Activated CD4-positive, alpha-beta T cell treated with anti-CD3 and anti-CD28 coated beads, Interleukin-2, amount 10 ng/mL, durations not matched to agents 7 days and 5 days (primary cell): ENCODE measurements around the gene ZBTB17. TPM values are rescaled to one million over a fixed set of nuclear protein-coding genes. Genes with fewer than 3 reads are reported as not detected.
"Not testable (repeated sequence)": the region's sequence is repeated elsewhere in the genome, so short reads cannot be mapped to it uniquely, and the experiment has no call there.

ENCODE experiments used
- CTCF ChIA-PET: fragments of 350-600 bp; sonication (Branson Sonifier 250); formaldehyde crosslinking; loops from one replicate; lab custom pipeline; 2021; ENCODE audit warnings: antibody characterized with exemption; lab: Charles Lee
- POLR2A ChIA-PET: fragments of 350-600 bp; sonication (Branson Sonifier 250); formaldehyde crosslinking; loops from one replicate; lab custom pipeline; 2021; ENCODE audit warnings: antibody characterized with exemption; lab: Charles Lee
- DNase-seq: peaks from one replicate; pipeline ENCODE4 v3.0.0-alpha.2; 2020
- H3K27ac Mint-ChIP-seq: one replicate; pipeline ENCODE4 v1.8.0; 2021; ENCODE audit warnings: mild to moderate bottlenecking, moderate library complexity, mixed read lengths
- H3K27me3 Mint-ChIP-seq: one replicate; pipeline ENCODE4 v1.8.0; 2021; ENCODE audit warnings: mixed read lengths
- H3K36me3 Mint-ChIP-seq: one replicate; pipeline ENCODE4 v1.8.0; 2021; ENCODE audit warnings: low read depth, mixed read lengths
- H3K4me1 Mint-ChIP-seq: one replicate; pipeline ENCODE4 v1.8.0; 2021; ENCODE audit warnings: mixed read lengths
- H3K4me3 Mint-ChIP-seq: one replicate; pipeline ENCODE4 v1.8.0; 2021; ENCODE audit warnings: mild to moderate bottlenecking, moderate library complexity, mixed read lengths
- H3K9me3 Mint-ChIP-seq: one replicate; pipeline ENCODE4 v1.8.0; 2021; ENCODE audit warnings: mixed read lengths
- total RNA-seq, 2 experiments: library from RNA; stranded (reverse); gene quantifications; one replicate each; pipeline ENCODE4 v1.2.3, GENCODE V29; 2021

The ZBTB17 gene
- total RNA-seq, 2 experiments from 2014 or later, result 34.8 to 38.8 TPM

DNA sequence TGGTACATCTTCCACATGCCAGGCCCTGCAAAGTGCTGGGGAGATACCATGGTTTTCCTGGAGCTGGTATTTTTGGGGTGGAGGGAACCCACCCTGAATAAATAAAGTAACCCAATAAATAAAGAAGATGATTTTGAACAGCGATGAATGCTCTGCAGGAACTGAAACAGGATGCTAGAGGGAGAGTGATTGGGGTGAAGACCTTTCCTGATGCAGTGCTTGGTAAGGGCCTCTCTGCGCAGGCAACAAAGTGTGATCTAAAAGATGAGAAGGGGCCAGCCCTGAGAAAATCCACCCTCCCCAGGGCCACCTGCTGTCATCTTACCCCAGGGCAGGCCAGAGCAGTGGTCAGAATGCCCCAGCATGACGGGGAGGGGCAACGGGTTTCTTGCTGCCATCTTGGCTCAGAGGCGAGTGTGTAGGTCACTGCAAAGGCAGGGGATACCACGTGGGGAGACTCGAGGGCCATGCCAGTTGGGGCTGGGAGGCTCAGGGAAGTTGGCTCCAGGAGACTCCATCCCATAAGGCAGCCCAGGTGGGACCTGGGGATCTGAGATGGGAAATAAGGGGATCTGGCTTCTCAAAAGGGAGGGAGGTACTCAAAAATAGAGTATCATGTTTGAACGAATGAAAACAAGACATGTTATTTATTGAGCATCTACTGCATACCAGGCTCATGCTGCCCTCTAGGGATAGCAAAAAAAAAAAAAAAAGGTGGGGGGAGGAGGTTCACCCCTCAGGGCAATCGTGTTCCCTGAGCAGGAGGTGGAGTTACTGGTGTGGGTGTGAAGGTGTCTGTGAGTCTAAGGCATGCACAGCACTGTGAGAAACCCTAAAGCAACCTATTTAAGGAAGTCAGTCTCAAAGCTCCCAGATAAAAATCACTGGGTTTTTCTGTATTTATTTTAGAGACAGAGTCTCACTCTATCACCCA, 30.9 kb upstream of the ZBTB17 start:
- CTCF ChIA-PET, result interaction anchor here (0.9 to 1.4 kb wide), 5 partner anchors 10 to 191 kb away, joined by 3 to 4 read pairs (median 3); partner anchors contain the start of genes SPEN and ZBTB17
- Mint-ChIP-seq H3K4me1 (no peaks in the 10 kb centered on the region), H3K27ac (no peak overlapping the region), H3K36me3 (no peaks in the 10 kb centered on the region), H3K4me3 (no peak overlapping the region), H3K27me3 (no peaks in the 10 kb centered on the region), H3K9me3 (no peaks in the 10 kb centered on the region)
- DNase-seq, result no peak
- POLR2A ChIA-PET, result no interaction called here

DNA sequence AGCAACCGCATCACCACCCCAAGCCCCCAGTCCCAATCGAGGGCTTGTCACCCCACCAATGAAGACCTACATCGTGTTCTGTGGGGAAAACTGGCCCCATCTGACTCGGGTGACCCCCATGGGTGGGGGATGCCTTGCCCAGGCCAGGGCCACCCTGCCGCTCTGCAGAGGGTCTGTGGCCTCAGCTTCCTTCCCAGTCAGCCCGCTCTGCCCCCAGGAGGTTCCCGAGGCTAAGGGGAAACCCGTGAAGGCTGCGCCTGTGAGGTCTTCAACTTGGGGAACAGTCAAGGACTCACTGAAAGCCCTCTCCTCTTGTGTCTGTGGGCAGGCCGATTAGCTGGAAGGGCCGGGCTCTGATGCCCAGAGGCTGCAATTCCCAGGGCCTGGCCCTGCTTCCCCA, 30.1 kb upstream of the ZBTB17 start:
- Mint-ChIP-seq H3K4me3 (no peak overlapping the region), H3K27ac (no peak overlapping the region), H3K27me3 (no peaks in the 10 kb centered on the region), H3K4me1 (no peaks in the 10 kb centered on the region), H3K9me3 (no peaks in the 10 kb centered on the region), H3K36me3 (no peaks in the 10 kb centered on the region)
- ChIA-PET POLR2A (no interaction called here), CTCF (interaction anchor here (0.6 to 1.4 kb wide), 3 partner anchors 9 to 190 kb away, joined by 3 to 4 read pairs (median 3); no protein-coding TSS in a partner anchor)
- DNase-seq, result no peak

DNA sequence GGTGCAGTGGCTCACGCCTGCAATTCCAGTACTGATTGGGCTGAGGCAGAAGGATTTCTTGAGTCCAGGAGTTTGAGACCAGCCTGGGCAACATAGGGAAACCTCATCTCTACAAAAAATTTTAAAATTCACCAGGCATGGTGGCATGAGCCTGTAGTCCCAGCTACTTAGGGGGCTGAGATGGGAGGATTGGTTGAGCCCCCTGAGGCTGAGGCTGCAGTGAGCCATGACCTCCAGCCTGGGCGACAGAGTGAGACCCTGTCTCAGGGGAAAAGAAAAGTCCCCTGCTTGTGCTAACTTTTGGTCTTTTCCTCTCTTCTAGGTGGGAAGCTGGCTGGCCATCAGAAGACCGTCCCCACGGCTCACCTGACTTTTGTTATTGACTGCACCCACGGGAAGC, 29.7 kb upstream of the ZBTB17 start:
- ChIA-PET CTCF (interaction anchor here (0.6 to 1.4 kb wide), 3 partner anchors 9 to 190 kb away, joined by 3 to 4 read pairs (median 3); no protein-coding TSS in a partner anchor), POLR2A (no interaction called here)
- H3K4me1 Mint-ChIP-seq, result no peaks in the 10 kb centered on the region
- no peaks in the 10 kb centered on the region for H3K9me3 Mint-ChIP-seq
- H3K36me3 Mint-ChIP-seq, result no peaks in the 10 kb centered on the region
- no peak overlapping the region for H3K27ac Mint-ChIP-seq
- DNase-seq, result no peak
- H3K27me3 Mint-ChIP-seq, result no peaks in the 10 kb centered on the region
- no peak overlapping the region for H3K4me3 Mint-ChIP-seq

DNA sequence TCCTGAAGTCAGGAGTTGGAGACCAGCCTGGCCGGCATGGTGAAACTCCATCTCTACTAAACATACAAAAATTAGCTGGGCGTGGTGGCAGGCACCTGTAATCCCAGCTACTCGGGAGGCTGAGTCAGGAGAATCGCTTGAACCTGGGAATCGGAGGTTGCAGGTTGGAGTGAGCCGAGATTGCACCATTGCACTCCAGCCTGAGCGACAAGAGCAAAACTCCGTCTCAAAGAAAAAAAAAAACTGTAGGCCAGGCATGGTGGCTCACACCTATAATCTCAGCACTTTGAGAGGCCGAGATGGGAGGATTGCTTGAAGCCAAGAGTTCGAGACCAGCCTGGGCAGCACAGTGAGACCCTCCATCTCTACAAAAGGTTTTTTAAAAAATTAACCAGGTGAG, 25.4 kb upstream of the ZBTB17 start:
- H3K4me3 Mint-ChIP-seq, CTCF ChIA-PET, H3K4me1 Mint-ChIP-seq, H3K27me3 Mint-ChIP-seq, H3K27ac Mint-ChIP-seq, DNase-seq, POLR2A ChIA-PET, H3K36me3 Mint-ChIP-seq, H3K9me3 Mint-ChIP-seq: not testable (repeated sequence)

DNA sequence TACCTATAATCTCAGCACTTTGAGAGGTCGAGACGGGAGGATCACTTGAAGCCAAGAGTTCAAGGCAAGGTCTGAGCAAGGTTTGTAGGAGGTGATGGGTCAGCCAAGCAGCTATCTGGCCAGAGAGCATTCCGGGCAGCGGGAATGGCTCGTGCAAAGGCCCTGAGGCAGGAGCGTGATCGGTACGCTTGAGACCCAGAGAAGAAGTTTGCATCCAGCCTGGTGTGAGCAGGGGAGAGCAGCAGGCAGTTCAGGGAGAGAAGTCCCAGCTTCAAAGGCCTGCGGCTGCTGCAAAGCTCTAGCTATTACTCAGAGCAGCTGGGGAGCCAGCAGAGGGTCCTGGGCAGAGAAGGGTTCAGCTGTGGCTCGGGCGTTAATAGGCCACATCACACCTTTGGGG, 23.0 kb upstream of the ZBTB17 start:
- H3K9me3 Mint-ChIP-seq, result no peaks in the 10 kb centered on the region
- no peaks in the 10 kb centered on the region for H3K27me3 Mint-ChIP-seq
- H3K27ac Mint-ChIP-seq, result no peak overlapping the region
- DNase-seq, result no peak
- H3K4me1 Mint-ChIP-seq, result no peaks in the 10 kb centered on the region
- CTCF ChIA-PET, result interaction anchor here (1.3 kb wide), 1 partner anchor 9 kb away, joined by 3 read pairs; no protein-coding TSS in a partner anchor
- POLR2A ChIA-PET, result no interaction called here
- no peak overlapping the region for H3K4me3 Mint-ChIP-seq
- no peaks in the 10 kb centered on the region for H3K36me3 Mint-ChIP-seq

DNA sequence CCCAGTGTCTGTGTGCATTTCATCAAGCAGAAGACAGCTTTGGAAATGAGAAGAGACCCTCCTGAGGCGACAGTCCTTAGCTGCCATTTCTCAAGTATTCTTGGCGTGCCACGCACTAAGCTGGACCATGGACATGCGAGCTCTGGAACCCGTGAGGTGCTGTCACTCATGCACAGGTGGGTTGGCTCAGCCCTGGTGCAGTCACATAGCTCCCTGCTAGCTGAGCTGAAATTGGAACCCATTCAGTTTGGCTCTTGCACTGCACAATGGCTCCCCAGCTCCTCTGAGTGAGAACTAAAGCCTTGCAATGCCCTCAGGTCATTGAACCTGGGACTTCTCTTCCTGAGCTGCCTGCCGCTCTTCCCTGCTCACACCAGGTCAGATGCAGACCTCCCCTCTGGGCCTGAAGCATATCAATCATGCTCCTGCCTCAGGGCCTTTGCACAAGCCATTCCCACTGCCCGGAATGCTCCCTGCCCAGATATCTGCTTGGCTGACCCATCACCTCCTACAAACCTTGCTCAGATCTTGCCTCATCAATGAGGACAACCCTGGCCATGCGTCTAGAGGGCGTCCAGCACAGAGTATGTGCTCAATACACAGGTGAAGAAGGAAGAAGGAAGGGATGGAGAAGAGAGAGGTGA, 21.9 kb upstream of the ZBTB17 start:
- no peak for DNase-seq
- H3K4me1 Mint-ChIP-seq, result no peaks in the 10 kb centered on the region
- POLR2A ChIA-PET, result no interaction called here
- H3K9me3 Mint-ChIP-seq, result no peaks in the 10 kb centered on the region
- CTCF ChIA-PET, result interaction anchor here (0.7 to 1.3 kb wide), 6 partner anchors 8 to 202 kb away, joined by 3 to 4 read pairs (median 3); no protein-coding TSS in a partner anchor
- H3K36me3 Mint-ChIP-seq, result no peaks in the 10 kb centered on the region
- no peak overlapping the region for H3K27ac Mint-ChIP-seq
- H3K27me3 Mint-ChIP-seq, result no peaks in the 10 kb centered on the region
- H3K4me3 Mint-ChIP-seq, result no peak overlapping the region

DNA sequence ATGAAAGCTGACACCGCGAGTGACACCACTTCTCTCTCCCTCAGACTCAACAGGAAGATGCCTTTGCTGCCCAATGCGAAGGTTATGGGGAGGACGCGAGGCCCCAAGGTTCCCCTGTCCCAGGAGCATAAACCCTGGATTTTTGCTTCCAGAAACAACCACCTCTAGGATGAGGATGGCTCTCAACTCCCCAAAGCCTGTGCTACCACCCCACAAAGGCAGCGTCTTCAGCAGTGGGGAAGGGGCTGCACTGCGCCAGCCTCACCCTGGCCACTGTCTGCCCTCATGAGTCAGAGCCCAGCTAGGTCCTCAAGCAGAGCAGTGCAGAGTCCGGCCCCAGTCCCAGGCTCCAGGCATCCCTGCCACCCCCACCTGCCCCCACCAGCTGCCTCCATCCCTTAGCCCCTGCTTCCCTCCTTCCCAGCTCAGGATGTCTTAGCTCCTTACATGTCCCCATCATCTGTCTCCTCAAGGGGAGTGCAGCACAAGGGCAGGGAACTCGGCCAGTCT, 21.2 kb upstream of the ZBTB17 start:
- DNase-seq, result no peak
- POLR2A ChIA-PET, result no interaction called here
- Mint-ChIP-seq H3K4me3 (no peak overlapping the region), H3K27me3 (no peaks in the 10 kb centered on the region), H3K36me3 (no peaks in the 10 kb centered on the region), H3K9me3 (no peaks in the 10 kb centered on the region), H3K27ac (no peak overlapping the region), H3K4me1 (no peaks in the 10 kb centered on the region)
- CTCF ChIA-PET, result interaction anchor here (0.7 to 1.3 kb wide), 5 partner anchors 9 to 202 kb away, joined by 3 to 4 read pairs (median 3); no protein-coding TSS in a partner anchor

DNA sequence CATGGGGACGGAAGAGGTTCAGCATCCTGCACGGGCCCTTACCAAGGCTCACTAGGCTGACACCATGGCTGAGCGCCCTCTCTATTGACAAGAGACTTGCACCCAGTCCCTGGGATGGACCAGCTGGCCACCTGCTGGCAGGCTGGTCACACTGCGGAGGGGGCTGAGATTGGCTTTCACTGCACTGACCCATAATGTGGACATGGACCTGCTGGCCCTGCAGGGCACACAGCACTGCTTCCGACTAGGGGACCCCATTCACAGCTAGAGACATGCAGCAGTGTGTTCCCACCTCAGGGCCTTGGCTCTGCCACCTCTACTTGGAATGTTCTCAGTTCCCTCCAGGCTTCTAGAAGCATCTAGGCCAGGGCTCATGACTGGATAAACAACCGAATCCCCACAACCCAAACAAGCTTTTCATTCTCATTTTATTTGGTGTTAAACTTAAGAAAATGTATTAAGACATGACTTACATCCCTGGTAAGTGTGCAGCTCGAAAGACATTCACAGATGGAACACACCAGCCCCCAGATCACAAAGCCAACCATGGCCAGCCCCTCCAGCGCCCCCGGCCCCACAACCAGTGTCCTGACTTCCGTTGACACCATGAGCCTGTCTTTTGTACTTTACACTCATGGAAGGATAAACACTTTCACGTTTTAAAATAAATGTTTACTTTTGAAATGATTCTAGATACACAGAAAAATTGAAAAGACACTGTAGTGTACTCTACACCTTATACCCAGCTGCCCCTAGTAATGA, 18.9 kb upstream of the ZBTB17 start:
- Mint-ChIP-seq H3K4me1 (no peaks in the 10 kb centered on the region), H3K4me3 (no peak overlapping the region), H3K9me3 (no peaks in the 10 kb centered on the region), H3K36me3 (no peaks in the 10 kb centered on the region), H3K27me3 (no peaks in the 10 kb centered on the region), H3K27ac (no peak overlapping the region)
- CTCF ChIA-PET, result interaction anchor here (0.6 to 1.5 kb wide), 10 partner anchors 13 to 309 kb away, joined by 3 to 4 read pairs (median 3); partner anchors contain the start of gene ZBTB17
- POLR2A ChIA-PET, result no interaction called here
- peak; percentile 37 for DNase-seq

DNA sequence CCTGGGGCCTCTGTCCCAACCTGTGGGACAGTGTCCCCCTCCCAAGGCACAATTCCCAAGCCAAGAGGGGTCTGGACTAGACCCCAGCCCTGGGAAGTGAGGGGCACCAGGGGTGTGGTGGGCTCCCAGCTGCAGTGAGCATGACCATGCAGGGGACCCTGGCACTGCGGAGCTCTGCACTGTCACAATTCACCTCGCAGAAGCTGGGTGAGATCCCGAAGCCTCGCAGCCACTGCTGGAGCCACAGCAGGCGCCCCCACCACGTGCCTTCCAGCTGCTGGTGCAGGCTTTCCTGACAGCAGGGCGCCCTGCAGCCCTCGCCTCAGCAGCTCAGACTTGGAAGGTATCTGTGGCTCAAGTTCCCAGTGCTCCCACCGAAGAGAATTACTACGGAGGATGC, 18.2 kb upstream of the ZBTB17 start:
- no peak overlapping the region for H3K4me3 Mint-ChIP-seq
- no peaks in the 10 kb centered on the region for H3K4me1 Mint-ChIP-seq
- POLR2A ChIA-PET, result no interaction called here
- no peaks in the 10 kb centered on the region for H3K27me3 Mint-ChIP-seq
- no peak overlapping the region for H3K27ac Mint-ChIP-seq
- no peak for DNase-seq
- no peaks in the 10 kb centered on the region for H3K36me3 Mint-ChIP-seq
- CTCF ChIA-PET, result interaction anchor here (1.0 to 1.5 kb wide), 6 partner anchors 14 to 207 kb away, joined by 3 to 4 read pairs (median 4); no protein-coding TSS in a partner anchor
- H3K9me3 Mint-ChIP-seq, result no peaks in the 10 kb centered on the region

DNA sequence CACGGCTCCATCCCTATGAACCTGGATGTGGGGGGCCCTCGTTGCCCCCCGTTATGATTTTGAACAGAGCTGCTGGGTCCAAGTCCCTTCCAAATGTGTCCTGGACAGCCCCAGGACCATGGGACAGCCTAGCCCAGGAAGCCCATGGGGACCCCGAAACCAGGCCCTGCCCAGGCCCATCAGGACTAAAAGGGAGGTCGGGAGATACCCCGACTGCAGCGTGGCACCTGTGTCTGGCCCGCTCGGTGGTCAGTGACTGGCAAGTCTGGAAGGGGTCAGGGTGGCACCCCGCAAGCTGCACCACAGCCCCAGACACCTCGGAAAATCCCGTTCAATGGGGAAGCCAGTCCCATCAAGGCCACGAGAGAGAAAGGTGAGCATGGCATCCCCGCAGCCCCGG, 17.8 kb upstream of the ZBTB17 start:
- Mint-ChIP-seq H3K4me1 (no peaks in the 10 kb centered on the region), H3K36me3 (no peaks in the 10 kb centered on the region), H3K27ac (no peak overlapping the region), H3K27me3 (peaks cover 2% of the 10 kb centered on the region), H3K9me3 (no peaks in the 10 kb centered on the region), H3K4me3 (no peak overlapping the region)
- ChIA-PET CTCF (interaction anchor here (1.0 to 1.5 kb wide), 3 partner anchors 14 to 202 kb away, joined by 3 to 4 read pairs (median 4); no protein-coding TSS in a partner anchor), POLR2A (no interaction called here)
- no peak for DNase-seq

DNA sequence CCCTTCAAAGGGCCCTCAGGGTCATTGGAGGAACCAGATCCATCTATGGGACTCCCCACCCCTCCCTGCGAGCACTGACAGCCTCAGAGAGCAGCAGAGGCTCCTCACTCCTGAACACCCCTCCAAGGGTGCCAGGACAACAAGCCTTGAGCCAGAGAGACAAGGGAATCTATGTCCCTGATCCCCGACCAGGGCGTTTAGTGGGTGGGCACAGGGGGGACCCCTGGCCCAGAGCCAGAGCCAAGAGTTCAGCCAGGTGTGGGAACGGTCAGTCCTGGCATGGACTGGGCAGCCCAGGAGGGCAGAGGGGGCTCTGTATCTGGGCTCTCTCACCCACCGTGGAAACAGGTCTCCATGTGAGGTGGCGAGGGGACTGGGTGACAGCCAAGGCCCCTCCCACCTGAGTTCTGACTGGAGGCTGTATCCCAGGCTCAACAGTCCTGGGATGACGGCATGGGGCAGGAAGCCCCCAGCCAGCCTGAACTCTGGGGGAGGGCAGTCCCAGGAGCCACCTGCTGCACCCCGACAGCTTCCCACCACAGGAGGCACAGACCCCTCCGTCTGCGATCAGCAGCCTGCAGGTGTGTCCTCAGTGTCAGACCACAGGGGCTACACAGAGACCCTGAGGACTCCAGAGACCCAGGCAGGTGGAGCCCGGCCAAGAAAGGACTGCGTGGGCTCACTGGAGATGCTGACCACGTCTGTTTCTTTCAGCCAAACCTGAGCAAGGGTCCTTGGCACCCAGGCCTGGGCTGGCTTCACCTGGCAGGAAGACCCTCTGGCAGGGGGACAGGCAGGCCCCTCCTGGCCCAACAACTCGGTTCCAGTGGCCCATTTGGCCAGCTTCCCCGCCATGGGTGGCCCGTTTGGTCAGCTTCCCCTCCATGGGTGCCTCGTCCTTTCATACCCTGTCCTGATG, 16.9 kb upstream of the ZBTB17 start:
- H3K27me3 Mint-ChIP-seq, result peaks cover 2% of the 10 kb centered on the region
- H3K9me3 Mint-ChIP-seq, result no peaks in the 10 kb centered on the region
- ChIA-PET POLR2A (no interaction called here), CTCF (interaction anchor here (1.5 kb wide), 1 partner anchor 201 kb away, joined by 4 read pairs; no protein-coding TSS in a partner anchor)
- H3K36me3 Mint-ChIP-seq, result no peaks in the 10 kb centered on the region
- H3K4me1 Mint-ChIP-seq, result no peaks in the 10 kb centered on the region
- H3K4me3 Mint-ChIP-seq, result no peak overlapping the region
- DNase-seq, result no peak
- H3K27ac Mint-ChIP-seq, result no peak overlapping the region
